ENCODE measurements around the gene ABCA13.

Gene ABCA13

DNA sequence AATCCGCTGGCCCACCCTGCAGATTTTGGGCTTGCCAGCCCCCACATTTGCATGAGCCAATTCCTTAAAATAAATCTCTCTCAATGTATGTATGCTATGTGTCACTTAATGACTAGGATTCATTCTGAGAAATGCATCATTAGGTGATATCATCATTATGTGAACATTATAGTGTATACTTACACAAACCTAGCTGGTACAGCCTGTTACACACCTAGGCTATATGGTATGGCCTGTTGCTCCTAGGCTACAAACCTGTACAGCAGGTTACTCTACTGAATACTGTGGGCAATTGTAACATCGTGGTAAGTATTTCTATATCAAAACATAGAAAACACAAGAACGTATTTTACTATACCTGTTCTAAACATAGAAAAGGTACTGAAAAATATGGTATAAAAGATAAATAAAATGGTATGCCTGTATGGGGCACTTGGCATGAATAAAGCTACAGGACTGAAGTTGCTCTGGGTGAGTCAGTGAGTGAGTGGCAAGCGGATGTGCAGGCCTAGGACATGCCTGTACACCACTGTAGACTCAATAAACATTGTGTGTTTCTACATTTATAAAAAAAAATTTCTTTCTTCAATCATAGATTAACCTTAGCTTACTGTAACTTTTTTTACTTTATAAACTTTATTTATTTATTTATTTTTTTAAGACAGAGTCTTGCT, 135.9 kb downstream of the ABCA13 start:
- no peak for DNase-seq

DNA sequence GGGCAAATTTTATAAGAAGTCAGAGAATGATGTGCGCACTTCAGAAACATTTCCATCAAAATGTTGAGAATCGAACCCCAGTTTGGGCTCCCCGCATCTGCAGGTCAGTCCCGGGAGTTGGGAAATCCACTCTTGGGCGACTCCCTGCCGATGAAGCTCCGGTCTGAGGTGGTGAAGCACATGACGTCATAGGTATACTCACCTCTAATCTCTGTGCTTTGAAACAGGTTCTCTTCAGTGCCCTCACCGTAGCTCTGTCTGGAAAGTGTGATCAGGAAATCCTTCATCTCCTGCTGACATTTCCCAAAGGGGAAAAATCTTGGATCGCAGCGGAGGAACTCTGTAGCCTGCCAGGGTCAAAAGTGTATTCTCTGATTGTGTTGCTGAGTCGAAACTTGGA, 138.5 kb downstream of the ABCA13 start:
- DNase-seq = no peak

DNA sequence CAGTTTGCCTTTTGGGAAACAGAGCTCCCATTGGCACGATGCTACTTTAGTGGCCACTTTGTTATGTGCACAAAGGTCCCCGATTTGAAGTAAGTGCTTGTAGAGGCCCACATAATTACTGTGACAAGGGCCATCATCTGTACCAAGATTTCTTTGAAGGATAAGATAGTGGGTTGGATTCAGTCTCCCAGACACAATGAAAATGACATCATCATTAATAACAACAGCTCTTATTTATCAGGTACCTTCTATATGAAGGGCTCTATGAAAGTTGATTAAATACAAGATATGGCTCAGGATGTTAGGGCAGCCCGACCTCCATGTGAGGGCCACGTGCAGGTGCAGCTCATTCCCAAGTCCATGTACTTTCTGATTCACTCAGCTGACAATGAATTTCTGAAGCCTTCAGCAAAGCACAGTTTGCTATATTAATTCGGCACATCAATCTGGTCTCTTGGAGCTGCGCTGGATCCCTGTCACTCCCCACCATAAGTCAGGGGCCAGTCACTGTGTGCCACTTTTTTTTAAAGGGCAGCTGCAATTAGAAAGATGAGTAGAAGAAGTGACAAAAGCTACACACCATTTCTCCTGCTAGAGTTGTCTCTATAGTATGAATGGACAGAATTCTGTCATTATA, 140.3 kb downstream of the ABCA13 start:
- no peak for DNase-seq

DNA sequence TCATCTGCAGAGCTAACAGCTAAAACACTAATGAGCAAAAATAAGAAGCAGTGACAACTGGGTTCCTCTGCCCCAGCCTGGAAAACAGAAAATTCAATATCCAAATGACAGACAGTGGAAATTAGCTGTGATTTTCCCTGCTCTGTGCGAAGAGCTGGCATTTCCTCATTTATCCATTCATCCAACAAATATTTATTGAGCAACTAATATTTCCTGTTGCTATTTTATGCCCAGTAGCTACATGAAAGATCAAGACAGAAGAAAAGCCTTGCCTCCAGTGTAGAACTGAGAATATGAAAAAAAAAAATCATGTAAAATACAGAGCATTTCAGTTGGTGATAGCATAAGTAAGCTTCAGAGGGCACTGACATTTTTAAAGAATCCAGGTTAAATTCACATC, 140.9 kb downstream of the ABCA13 start:
- DNase-seq = no peak

DNA sequence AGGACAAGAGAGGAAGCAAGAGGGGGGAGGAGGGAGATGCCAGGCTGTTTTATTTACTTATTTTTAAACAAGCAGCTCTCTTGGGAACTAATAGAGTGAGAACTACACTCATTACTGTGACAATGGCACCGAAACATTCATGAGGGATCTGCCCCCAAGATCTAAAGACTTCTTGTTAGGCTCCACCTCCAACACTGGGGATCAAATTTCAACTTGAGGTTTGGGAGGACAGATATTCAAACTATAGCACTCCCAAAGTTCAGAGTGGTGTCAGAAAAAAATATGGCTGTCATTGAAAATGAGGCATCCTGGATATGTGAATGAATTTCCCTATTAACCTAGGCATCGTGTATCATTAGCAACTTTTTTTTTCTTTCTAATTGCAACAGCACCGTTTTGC, 145.5 kb downstream of the ABCA13 start:
- DNase-seq = no peak

DNA sequence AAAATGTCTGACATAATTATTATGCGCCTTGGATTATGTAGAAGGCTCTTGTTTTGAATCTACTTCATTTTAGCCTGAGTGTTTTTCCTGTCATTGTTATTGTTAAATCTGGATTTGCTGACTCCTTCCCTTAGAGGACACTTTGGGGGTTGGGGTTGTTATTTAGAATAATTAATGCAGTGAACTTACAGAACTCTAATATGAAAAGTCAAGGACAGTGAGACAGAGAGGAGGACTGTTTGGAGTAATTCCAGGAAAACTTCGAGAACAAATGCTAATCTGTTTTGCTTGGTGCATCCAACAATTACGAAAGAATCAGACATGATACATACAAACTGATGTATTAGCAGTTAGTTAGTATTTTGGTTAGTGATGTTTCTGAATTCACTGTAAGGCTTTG, 146.1 kb downstream of the ABCA13 start:
- DNase-seq = no peak

DNA sequence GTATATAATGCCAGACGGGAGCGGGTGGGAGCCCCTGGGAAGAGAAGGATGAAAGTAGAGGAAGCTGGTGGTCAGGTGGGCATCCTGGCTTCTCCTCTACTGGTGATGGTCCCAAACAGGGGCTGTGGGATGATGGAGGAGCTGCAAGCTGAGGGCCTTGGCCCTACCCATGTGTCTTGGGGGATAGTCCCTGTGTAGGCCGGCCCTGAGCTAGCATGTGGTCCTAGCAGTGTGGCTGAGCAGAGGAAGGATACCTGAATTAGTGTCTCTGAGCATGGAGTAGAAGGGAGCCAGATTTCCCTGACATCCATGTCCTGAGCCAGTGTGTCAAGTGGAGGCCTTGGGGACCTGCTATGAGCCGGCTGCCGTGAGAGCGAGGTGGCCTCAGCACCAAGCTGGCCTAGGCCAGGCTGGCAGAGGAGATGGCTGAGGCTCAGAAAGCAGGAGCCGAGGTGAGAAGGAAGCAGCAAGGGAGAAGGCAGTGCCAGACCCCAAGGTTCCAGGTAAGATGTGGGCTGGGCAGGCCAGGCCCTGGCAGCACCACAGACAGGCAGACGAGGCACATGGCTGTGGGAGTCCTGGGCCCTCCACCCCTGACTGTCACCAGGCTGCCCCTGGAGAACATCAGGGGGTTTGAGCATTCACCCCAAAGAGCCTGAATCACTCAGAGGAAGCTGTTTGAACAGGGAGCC, 150.2 kb downstream of the ABCA13 start:
- no peak for DNase-seq

DNA sequence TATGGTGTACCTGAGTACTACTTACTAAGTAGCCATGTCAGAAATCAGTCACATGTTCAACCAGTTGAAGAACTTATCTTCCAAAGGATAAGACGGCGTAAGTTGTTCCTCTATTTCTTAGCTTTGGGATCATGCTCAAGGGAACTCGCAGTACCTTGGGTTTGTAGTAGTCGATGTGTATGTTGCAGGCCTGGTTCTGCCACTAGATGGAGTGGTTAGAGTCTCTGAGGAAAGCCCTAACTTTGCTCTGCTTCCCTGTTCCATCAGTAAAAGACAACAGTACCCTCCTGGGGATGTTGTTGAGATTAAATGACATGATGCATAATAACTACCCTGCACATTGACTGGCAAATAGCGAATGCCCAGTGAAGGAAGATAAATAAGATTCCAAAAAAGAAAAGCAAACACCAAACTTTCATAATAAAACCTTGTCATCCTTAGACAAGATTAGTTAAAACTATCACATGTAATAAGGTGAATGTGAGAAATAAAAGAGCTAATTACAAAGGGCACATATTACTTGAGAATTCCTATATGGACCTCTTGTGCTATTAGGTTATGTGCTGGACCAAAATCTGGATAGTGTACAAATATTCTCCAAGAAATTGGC, 165.9 kb downstream of the ABCA13 start:
- DNase-seq = no peak

DNA sequence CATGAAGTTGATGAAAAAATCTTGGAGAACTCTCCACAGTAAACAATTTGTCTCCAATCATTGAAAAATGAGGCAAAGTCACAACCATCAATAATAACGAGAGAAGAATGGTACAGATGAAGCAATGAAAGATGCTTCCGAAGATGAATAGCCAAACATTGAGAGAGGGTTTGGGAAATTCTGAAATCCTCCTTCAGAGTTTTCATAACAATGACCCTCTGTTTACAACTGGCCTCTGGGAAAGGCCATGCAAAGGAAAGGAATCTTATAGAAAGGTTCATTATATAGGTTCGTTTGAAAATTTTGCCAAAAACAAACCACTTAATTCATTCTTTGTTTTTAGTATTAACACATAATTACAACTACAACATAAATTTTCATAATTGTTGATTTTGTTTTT, 166.5 kb downstream of the ABCA13 start:
- DNase-seq = no peak

DNA sequence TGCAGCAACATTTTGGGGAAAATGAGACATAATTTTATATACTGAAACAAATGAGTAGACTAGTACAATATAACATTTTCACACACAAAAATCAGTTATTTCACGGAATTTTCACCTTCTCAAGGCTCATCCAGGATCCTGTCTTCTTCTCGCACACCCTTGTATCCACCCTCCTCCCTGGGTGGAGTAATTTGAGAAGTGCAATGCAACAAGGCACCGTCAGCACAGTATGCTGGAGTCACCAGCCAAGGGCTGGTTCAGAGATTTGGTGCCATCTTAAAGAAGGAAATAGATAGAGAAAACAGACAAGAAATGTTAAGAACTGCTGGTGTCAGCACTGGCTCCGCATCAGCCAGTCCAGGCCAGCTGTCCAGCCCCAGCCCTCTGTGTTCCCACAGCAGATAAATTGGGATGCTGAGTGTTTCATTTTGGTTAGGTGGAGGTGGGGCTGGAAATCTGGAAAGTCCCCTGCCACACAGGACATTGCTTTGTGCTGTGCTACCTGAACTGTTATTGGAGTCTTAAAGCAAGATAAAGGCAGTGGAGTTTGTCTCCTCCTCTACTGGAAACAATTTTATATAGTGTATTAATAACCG, 176.1 kb downstream of the ABCA13 start:
- no peak for DNase-seq

DNA sequence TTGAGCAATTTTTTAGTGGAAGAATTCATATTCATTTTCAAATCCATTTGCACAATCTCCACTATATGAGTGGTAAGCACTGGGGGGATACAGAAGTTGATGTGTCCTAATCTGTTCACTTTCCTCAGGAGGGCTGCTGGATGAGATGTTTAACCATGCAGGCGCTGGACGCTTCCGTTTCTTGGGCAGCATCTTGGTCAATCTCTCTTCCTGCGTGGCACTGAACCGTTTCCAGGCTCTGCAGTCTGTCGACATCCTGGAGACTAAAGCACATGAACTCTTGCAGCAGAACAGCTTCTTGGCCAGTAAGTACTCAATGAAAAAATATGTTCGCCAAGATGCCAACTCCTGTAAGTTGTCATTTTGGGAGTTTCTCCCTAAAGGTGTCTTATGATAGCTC, 179.3 kb downstream of the ABCA13 start:
- DNase-seq = no peak

DNA sequence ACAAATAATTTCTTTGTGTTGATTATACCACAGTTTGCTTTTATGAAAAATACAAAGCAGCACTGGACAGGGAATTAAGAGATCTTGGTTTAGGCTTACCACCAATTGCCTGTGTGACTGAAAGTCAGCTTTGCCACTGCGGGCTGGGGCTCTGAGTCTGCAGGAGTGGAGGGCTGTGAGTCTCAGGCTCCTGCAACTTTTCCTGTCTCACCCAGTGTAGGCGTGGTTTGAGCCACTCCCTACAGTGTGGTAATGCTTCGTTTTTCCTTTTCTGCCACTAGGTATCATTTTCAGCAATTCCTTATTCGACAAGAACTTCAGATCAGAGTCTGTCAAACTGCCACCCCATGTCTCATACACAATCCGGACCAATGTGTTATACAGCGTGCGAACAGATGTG, 180.6 kb downstream of the ABCA13 start:
- DNase-seq = no peak

DNA sequence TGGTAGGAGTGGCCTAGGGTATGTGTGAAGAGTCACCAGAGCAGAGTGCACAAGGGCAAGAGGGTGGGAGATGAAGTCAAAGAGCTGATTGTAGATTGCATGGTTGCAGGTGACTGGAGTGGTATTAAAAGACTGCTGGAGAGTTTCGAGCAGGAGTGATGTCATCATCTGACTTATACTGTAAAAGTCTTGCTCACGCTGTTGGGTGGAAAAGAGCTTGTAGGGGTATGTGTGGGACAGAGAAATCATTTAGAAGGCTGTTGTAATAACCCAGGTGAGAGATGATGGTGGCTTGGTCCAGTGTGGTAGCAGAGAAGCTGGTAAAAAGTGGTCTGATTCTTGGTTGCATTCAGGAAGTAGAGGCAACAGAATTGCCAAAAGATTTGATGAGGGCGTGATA, 184.1 kb downstream of the ABCA13 start:
- no peak for DNase-seq

DNA sequence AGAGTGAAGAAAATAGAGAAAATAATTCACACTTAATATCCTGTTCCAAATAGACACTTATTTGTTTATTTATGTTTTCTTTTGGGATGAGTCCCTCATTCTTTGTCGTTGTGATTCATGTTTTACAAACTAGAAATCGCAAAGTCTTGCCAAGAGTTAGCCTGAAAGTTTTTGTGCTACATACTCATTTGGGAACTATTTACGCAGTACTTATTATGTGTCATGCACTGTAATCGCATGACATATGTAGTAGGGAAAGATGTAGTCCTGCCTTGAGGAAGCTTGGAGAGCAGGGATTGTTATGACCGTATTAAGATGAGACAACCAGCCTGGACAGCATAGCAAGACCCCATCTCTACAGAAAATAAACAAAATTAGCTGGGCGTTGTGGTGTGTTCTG, 189.3 kb downstream of the ABCA13 start:
- no peak for DNase-seq

DNA sequence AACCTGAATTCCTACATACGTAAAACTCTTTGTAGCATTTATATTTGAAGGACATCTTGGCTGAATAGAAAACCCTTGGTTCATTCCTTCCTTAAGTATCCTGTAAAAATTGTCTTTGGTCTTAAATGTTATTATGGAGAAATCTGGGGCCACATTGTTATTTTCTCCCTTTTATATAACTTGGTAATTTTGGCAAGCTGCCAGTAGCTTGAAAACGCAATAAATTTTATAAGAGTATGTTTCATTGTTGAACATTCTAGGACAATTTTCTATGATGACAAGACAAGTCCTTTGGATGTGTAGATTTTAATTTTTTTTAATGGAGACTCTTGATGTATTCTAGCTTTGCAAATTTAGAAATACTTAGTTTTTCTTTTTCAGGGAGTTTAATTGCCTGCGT, 191.9 kb downstream of the ABCA13 start:
- no peak for DNase-seq

DNA sequence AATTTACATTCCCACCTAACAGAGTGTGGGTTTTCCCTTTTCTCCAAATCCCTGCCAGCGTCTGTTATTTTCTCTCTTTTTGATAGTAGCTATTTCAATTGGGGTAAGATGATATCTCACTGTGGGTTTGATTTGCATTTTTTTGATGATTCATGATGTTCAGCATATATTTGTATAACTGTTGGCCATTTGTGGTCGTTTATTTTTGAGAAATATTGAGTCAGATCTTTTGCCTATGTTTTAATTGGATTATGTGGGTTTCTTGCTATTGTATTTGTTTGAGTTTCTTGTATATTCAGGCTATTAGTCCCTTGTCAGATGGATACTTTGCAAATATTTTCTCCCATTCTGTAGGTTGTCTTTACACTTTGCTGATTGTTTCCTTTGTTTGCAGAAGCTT, 193.8 kb downstream of the ABCA13 start:
- DNase-seq = no peak

DNA sequence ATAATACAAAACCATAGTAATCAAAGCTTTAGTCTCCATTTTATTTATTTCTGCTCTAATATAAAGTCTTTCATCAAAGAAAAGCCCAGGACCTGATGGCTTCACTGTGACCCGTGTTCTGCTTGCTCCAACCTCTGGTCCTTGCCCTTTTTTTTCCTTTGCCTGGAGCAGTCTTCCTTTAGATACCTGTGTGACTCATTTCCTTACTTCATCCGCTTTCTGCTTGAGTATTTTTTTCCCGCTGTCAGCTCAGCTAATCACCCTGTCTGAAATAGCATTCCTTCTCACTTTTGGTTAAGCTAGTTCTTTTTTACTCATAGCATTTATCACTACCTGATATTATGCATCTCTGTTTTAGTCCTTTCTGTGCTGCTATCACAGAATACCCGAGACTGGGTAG, 194.8 kb downstream of the ABCA13 start:
- no peak for DNase-seq

DNA sequence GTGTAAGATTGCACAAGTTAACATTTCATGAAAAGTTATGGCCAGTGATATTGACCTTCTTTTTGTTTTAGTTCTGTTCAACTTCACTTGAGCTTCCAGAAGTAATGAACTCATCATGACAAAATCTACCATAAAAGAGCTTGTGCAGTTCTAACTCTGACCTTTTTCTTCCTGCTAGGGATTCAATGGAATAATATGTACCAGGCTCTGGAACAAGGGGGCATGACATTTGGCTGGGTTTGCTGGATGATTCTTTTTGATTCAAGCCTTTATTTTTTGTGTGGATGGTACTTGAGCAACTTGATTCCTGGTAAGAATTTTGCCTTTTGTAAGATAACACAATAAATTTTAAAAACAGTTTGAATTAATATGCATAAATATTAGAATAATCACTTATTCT, 205.0 kb downstream of the ABCA13 start:
- no peak for DNase-seq

DNA sequence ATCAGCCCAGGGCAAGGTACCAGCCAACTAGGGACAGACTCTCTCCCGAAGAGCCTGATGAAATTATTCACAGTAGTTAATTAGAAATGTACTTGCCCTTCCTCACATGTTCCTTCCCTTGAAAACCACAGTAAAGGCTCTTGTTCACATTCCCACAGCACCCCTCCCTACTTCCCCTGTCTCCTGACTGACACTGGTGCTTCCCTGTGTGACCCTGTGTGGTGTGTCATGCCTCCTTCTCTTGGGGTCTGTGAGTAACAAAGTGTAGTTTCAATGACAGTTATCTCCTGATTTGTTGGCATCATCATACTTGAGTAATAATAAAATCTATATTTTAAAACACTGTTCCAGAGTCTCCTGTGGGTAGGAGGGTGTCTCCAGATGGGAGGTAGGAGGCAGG, 209.7 kb downstream of the ABCA13 start:
- DNase-seq = no peak

DNA sequence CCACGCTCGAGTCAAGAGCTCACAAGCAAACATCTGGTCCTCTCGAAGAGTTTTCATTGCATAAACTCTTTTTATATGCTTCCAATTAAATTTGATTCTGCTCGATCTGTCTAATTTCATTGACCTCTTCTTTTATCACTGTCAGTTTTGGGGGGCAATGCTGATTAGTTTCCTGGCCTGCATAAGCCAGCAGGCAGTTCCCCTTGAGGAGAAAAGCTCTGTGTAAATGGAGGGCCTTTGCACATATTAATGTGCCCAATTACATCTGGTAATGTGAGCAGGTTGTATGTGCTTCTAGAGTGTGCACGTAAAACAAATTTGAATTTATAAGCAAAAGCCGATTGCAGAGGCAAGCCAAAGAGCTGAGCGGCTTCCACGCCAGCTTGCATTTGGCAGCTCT, 210.3 kb downstream of the ABCA13 start:
- no peak for DNase-seq

DNA sequence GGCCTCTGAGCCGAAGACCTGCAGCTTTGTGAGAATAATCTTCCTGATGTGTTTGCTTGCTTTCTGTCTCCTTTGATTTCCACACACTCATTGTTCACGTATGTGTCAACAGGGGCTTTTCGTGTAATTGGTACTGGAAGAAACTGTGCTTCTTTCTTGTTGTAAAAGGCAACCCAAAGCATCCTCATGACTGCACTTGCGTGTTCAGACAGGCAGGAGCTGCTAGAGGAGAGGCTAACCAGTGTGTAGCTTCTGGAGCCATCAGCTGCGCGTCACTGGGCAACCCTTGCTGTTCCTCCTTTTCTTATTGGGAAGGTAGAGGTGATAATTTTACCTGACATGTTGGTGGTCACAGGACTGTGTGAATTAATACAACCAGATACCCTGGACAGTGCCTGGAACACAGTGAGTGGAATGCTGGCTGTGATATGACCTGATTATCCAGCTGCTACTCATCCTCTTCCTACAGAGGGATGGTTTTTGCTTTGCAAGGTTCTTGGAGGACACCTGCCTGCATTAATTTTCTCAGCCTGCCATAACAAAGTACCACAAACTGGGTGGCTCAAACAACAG, 213.0 kb downstream of the ABCA13 start:
- no peak for DNase-seq

DNA sequence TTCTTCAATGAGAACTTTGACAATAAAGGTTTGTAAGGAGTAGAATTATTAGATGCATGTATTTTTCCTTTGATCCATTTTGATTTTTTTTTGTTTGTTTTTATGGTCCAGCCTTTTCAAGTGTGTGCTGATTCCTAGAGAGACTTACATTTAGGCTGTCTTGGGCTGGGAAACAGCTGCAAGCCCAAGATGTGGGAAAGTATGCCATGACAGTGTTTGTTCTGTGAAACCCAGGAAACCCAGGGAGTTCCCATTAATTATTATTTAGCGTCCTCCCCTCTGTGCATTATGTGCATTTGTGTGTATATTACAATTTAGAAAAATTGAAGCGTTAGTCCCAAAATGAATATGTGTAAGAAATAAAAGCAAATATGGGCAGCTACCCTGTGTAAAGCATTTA, 216.7 kb downstream of the ABCA13 start:
- DNase-seq = no peak

DNA sequence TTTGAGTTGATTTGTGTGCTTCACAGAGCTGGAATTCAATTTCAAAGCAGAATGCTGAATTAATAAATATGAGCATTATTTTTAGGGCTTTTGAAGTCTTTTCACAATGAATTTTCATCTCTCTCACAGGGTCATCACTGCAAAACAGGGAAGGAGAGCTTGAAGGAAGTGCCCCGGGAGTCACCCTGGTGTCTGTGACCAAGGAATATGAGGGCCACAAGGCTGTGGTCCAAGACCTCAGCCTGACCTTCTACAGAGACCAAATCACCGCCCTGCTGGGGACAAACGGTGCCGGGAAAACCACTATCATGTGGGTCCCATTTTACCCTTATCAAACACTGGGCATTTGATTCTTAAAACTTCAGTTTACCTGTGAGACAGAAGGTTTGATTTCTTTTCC, 217.7 kb downstream of the ABCA13 start:
- no peak for DNase-seq

All from effector CD4-positive, alpha-beta T cell (primary cell).